HG03378 (cell line): Measurements from ENCODE around the gene TLR7.

Experiments
- ATAC-seq: cut with Tn5 transposase; IDR thresholded peaks from one replicate; pipeline ENCODE4 v1.9.1; 2021; ENCODE audit warnings: mild to moderate bottlenecking, moderate library complexity; ENCODE audit not compliant: unreplicated experiment

The TLR7 gene

DNA sequence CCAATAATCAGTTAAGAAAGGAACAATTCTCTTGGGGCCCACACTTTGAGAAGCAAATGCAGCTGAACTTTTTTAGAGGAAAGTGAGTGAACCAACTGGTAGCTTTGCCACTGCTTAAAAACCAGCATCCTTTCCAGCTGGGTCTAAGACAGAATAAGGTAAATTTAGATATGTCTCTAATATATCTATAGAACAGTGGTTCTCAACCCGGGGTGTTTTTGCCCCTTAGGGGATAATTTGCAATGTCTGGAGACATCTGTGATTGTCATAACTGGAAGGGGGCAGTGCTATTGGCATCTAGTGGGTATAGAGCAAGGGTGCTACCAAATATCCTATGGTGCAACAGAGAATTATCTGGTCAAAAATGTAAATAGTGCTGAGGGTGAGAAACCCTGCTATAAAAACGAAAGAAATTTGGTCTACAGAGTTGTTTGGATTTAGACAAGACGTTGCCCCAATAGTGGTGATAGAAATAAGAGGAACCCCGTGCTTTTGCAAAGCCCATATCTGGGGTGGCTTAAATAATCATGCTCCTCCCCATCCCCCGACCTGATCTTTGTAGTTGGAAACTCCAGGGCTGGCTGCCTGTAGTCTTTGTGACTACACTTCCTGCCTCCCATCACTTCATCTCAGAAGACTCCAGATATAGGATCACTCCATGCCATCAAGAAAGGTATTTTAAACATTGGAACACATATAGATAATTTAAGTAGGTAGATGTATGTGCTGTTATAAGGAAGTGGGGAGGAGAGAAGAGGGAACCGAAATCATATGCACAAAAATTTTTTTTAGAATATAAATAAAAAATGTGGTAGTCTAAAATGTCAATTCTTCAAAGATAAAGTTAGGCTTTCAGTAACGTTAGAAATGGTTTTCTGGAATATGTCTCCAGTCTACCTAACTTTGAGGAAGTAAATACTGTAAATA lies at the start of gene TLR7:
TLR7 (plus strand) TSS at position 622 of the 927 bp plus-strand sequence. CDS start 507 bp downstream, outside the sequence.
- no peak for ATAC-seq

DNA sequence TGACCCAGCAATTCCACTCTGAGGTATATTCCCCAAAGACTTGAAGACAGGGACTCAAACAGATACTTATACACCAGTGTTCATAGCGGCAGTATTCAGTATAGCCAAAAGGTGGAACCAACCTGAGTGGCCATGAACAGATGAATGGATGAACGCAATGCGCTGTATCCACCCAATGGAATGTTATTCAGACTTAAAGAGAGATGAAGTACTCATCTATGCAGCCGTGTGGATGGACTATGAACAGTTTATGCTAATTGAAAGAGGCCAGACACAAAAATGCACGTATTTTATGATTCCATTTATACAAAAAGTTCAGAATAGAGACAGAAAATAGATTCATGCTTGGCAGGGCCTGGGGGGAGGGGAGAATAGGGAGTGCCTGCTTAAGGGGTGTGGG lies 49.3 kb upstream of the TLR7 start:
- ATAC-seq = no peak

DNA sequence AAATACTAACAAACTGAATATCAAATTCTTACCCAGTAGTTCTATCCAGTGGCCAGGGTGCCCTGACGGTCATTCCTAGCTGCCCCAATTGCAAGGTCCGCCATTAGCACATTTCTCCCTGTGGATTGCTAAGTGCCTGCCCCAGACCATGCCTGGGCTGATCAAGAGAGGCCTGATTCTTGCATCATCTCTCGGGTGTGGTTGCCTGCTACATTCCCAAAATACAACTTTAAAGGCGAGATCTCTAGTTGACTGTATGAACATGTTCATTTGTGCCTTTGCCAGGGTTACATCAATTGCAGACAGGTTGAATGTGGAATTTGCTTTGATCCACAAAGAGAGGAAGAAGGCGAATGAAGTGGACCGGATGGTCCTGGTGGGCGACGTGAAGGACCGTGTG lies 47.6 kb upstream of the TLR7 start:
- no peak for ATAC-seq

DNA sequence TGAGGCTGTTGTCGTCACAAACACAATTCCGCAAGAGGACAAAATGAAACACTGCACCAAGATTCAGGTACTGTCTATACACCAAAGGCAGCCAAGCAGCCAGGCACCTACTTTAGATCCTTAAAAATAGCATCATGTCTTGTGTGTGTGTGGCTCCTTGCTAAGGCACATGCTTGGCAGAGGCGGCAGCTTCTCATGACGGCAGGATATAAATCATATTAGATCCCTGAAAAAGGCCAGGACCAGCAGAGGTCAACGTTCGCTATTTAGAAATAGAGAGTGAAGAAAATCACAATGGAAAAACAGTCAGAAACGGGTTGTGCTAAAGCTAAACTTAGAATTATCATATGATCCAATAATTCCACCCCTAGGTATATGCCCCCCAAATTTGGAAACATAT lies 46.1 kb upstream of the TLR7 start:
- no peak for ATAC-seq

DNA sequence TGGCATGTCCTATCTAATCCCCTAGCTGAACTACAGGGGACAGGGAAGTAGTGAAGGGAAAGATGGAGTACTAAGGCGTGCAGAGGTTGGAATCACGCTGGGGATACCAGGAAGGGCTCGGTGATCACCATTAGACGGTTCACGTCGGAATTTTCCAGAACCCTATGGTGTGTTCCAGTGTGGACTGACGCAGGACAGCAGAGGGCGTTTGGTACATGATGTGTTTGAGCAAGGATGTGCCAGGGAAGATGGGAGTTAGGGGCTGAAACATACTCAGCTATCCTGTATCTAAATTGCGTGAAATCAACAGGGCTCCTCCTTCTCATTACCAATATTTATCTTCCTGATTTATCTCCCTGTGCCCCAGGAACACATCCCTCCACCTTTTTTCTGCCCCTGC lies 41.9 kb upstream of the TLR7 start:
- no peak for ATAC-seq

DNA sequence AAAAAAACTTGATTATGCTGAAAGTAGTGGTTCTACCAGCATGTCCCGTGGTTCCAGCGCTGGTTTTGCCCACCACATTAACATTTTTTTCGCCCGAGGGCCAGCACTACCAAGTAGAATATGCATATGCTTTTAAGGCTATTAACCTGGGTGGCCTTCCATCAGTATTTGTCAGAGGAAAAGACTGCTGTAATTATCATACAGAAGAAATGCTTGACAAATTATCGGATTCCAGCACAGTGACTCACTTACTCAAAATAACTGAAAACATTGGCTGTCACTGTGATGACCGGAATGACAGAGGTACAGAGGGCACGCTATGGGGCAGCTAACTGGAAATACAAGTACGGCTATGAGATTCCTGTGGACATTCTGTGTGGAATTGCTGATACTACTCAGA lies 41.1 kb upstream of the TLR7 start:
- no peak for ATAC-seq

DNA sequence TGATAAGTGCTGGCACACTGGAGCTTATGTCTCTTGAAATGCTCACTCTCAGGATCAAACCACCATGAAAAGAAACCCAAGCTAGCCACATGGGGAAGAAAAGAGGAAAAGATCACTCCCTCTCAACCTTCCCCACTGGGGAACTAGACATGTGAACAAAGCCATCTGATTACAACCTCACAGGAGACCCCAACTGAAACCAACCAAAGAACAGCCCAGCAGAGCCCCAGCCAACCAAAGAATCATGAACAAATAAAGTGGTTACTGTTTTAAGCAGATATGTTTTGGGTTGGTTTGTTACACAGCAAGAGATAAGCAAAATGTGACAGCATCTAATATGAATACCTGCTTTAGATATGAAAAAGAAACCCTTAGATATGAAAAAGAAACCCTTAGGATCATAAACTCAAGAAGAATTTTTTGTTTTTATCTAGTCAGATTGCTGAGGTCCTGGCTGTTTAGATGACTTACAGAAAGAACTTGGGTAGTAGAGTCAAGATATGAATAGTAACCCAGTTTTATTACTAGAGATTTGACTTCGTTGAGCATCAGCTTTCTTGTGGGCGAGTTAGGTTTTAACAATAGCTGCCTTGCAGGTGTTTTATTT lies 23.7 kb upstream of the TLR7 start:
- ATAC-seq = no peak

DNA sequence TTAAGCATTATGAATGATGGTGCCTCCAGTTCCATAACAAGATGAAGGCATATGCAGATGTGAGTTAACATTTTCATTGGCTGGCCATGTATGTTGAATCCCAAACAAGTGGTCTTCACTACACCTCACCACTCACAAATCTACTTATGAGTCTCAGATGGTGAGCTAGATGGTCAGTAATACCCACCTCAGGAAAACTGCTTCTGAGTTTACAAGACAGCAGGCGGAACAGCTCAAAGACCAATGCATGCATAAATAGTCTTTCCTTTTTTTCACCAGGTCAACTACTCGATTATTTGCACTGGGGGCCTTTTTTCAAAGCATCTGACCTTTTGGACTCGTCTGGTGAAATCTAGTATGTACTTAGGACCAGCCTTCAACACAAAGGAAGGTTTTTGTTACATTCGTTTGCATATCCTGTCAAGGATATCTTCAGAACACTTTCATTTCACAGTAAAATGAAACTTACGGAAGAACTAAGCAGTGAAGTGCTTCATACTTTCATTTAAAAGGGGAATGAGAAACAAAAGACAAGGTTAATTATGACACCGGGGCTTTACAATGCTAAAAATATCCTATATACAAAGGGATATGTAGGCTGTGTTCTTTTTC lies 23.1 kb upstream of the TLR7 start:
- peak; percentile 91 for ATAC-seq

DNA sequence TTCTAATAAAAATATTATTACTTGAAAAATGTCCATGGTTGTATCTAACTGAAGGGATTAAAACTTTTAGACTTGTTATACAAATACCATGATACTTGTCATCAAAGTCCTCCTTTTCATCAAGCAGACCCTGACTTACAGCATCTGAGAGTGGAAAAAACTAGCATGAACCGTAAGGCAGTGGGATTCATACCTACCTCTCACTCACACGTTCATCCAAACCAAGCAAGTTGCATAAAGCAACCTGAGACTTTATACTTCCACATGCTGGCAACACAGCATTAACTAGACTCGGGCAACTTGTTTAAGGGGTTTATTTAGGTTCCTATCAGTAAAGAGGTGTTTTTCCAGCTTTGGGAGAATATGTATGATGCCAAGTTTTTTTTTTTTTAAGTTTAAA lies 22.6 kb upstream of the TLR7 start:
- peak; percentile 30 for ATAC-seq

DNA sequence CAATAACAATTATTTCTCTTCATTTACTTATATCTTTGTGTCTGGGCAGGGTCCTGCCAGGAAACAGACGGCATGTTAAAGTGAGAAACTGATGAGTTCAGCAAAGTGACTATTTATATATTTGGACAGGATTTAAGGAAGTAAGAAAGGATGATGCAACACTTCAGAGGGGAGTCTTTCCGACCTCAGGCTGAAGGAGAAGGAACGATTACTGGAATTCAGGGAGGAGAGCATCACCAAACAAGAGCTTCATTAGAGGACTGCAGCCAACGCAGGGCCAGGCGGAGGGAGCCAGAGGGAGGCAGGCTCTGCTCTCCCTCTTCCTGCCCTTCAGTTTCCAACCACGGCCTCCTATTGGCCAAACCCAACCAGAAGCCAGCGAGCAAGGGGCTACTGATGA lies 1.5 kb upstream of the TLR7 start:
- ATAC-seq = no peak

DNA sequence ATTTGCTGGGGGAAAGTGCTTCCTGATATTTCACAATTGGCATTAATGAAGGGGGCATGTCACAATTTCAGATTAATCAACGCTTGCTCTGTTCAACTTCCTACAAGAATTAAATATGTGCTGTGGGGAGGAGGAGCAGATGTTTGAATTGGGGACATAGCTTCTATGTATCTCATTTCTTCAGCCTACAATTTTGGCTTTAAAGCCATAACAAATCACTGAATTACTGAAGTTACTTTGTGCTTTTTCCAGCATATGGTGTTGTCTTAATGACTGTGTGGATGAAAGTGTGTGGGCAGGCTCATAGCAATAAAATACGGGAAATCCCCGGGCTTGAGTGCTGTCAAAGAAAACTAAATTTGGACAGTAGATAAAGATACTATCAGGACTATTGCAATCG lies 813 bp downstream of the TLR7 start:
- ATAC-seq = peak; percentile 53

DNA sequence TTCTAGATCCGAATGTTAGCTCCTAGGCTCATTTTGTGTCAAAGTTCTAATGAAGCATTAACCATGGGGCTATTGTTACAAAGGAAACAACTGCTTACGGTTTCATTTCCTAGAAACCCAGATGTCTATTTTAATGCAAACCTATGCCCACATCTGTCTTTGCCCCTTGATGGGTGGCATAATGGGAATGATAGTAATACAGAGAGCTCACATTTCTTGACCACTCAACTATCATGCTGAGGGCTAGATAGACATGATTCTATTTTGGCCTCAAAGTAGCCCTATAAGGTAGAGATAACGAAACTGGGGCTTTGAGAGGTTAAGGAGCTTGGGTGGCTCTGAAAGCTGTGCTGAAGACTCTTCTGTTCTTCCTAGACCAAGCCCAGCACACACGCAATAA lies 1.9 kb downstream of the TLR7 start:
- peak; percentile 51 for ATAC-seq

DNA sequence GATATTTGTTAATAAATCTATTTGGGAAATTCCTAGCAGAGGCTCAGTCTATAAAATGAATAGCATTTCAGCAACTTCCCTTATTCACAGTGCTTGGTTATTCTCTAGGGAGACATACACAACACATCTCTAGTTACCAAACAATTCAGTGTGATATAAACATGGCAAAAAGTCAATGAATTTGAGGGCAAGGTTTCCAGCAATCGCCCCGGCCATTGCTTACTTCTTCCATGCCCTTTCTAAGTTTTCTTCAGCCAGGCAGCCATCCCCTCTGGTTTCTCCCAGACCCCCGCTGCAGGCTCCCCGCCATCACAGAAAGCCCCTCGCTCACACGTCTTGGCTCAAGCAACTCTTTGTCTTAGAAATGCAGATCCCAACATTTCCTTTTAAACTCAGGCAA lies 4.4 kb downstream of the TLR7 start:
- no peak for ATAC-seq

DNA sequence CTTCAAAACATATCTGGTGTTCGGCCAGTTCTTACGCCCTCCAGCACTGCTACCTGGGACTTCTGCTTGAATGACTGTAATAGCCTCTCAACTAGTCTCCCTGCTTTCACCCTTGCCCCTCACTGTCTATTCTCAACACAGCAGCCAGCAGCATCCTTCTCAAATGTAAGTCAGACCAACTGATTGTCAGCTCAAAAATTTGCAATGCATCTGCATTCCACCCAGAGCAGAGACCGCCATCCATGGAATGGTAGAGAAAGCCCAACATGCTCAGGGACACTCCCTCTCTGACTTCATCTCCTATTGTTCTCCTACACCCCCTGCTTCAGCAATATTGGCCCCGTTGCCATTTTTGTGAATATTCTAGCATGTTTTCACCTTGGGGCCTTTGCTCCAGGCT lies 5.9 kb downstream of the TLR7 start:
- no peak for ATAC-seq

DNA sequence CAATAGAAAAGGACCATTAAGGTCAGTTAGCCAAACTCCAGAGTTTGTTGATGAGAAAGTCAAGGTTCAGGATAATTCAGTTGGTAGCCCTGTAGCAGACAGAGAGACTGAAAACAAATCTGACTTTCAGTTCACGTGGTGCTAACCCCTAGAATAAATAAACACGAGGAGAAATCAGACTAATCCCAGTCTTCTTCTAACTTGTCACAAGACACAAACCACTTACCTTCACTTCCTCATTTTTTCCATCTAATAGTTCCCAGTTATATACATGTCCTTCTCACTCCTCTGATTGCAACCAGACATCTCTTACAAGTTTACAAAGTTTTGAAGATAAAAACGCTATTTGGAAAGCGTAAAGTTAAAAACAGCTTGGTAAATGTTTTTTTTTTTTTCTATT lies 7.7 kb downstream of the TLR7 start:
- no peak for ATAC-seq

DNA sequence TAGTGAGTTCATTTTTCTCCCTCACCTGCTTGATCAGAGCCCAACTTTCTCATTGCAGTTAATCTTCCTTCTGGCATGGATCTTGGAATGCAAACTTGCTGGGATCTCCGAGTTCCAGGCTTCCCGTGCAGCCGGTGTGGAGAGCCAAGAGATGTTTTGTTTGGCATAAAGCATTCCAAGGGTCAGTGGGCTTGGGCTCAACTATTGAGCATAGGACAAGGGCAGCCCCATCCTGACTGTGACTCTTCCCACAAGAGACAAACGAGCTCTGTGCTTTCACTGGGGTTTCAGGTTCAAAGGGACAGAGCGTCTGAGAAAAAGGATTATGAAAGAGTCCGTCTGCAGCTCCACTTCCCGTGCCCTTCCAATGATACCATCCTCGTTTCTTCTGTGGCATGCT lies 10.5 kb downstream of the TLR7 start:
- ATAC-seq = no peak

DNA sequence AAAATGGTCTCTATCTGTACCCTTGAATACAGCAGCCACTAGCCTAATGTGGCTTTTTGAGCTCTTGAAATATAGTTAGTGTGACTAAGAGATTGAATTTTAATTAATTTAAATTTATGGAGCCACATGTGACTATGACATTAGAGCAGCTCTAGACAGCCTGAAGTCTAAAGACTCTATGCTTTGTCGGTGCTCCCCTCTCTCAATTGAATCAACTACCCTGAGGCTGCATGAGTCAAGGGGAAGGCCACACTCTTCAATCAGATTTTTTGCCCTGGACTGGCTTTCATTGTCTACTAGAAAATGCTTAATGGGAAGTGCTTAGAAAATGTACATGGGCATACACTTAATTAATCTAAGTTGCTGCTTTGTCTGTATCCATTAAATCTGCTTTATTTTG lies 11.7 kb downstream of the TLR7 start:
- no peak for ATAC-seq

DNA sequence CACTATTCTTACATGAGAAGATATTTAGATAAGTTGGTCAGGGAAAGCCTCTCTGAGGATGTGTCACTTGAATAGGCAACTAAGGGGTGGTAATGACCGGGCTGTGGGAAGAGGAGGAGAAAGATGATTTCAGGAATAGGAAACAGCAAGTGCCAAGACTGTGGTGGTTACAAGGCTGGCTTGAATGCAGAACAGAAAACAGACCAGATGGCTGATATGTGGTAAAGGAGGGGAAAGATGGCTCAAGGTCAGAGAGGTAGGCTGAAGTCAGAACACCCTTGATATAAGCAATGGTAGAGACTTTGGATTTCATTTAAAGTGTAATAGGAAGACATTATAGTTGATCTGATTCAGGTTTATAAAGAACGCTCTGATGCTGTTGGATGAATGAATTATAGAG lies 15.0 kb downstream of the TLR7 start:
- no peak for ATAC-seq

DNA sequence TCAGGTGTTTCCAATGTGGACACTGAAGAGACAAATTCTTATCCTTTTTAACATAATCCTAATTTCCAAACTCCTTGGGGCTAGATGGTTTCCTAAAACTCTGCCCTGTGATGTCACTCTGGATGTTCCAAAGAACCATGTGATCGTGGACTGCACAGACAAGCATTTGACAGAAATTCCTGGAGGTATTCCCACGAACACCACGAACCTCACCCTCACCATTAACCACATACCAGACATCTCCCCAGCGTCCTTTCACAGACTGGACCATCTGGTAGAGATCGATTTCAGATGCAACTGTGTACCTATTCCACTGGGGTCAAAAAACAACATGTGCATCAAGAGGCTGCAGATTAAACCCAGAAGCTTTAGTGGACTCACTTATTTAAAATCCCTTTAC lies 18.6 kb downstream of the TLR7 start:
- no peak for ATAC-seq

DNA sequence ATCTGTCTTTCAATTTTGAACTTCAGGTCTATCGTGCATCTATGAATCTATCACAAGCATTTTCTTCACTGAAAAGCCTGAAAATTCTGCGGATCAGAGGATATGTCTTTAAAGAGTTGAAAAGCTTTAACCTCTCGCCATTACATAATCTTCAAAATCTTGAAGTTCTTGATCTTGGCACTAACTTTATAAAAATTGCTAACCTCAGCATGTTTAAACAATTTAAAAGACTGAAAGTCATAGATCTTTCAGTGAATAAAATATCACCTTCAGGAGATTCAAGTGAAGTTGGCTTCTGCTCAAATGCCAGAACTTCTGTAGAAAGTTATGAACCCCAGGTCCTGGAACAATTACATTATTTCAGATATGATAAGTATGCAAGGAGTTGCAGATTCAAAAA lies 19.7 kb downstream of the TLR7 start:
- no peak for ATAC-seq

DNA sequence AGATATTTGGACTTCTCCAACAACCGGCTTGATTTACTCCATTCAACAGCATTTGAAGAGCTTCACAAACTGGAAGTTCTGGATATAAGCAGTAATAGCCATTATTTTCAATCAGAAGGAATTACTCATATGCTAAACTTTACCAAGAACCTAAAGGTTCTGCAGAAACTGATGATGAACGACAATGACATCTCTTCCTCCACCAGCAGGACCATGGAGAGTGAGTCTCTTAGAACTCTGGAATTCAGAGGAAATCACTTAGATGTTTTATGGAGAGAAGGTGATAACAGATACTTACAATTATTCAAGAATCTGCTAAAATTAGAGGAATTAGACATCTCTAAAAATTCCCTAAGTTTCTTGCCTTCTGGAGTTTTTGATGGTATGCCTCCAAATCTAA lies 20.3 kb downstream of the TLR7 start:
- ATAC-seq = no peak

DNA sequence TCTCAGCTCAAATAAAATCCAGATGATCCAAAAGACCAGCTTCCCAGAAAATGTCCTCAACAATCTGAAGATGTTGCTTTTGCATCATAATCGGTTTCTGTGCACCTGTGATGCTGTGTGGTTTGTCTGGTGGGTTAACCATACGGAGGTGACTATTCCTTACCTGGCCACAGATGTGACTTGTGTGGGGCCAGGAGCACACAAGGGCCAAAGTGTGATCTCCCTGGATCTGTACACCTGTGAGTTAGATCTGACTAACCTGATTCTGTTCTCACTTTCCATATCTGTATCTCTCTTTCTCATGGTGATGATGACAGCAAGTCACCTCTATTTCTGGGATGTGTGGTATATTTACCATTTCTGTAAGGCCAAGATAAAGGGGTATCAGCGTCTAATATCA lies 20.9 kb downstream of the TLR7 start:
- no peak for ATAC-seq
